Stimulated activated CD8-positive, alpha-beta memory T cell treated with anti-CD3 and anti-CD28 coated beads, Interleukin-2, amount 100 ng/mL, for 1 hour (primary cell): ENCODE measurements around the gene PRKN.
"Not testable (repeated sequence)": the region's sequence is repeated elsewhere in the genome, so short reads cannot be mapped to it uniquely, and the experiment has no call there.

Experiments used
- DNase-seq, 2 donors: peaks; one replicate each; pipeline ENCODE4 v3.0.0-alpha.2; 2020; ENCODE audit warnings: low read depth in 2 of 2

The PRKN gene

DNA sequence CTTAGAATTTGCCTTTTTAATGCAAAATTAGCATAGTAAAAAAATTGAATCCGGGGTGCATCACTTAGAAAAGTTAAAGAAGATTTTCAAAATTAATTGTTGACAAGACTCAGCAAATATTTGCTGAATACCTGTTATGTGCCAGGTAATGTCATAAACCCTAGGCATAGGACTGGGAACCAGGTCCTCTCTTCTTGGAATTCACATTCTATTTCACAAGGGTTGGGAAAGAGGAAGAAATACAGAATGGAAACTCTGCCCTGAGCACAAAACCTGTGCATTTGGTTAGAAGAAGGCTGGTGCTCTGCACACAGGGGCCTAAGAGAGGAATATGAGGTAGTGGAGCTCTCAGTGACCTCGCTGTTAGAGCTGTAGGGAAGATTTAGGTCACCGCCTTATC, 879.9 kb downstream of the PRKN start:
- no peak for DNase-seq

DNA sequence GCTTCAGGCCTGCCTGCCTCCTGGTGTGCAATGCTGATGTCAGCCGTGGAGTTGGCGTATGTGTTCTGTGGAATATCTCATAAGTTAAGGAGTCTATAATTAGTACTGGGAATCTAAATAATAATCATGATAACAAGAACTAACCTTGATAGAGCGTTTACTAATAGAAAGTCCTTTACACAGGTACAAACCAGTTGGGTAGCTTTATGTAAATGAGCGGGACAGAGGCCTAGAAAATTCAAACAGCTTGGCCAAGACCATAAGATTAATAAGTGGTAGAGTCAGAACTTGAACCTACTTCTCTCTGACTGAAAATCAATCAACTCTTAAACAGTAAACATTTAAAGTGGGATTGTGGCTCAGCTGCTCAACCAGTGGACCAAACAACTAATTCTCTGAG, 882.8 kb downstream of the PRKN start:
- no peak for DNase-seq

DNA sequence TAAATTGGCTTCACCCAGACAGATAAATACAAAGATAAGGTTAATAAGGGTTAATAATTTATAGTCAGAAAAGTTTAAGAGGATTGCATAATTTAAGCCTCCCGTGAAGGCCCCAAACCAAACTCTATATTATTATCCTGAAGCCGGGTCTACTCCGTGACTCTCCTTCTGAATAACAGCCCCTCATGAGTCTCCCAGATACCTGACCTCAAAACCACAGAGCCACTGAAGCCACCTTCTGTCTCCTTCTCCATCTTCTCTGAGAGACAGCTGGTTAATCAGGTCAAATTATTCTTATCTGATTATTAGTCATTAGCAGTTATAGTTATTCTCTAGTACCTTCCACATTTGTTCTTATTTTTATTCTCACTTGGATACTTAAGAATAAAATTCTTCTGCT, 884.5 kb downstream of the PRKN start:
- DNase-seq = no peak

DNA sequence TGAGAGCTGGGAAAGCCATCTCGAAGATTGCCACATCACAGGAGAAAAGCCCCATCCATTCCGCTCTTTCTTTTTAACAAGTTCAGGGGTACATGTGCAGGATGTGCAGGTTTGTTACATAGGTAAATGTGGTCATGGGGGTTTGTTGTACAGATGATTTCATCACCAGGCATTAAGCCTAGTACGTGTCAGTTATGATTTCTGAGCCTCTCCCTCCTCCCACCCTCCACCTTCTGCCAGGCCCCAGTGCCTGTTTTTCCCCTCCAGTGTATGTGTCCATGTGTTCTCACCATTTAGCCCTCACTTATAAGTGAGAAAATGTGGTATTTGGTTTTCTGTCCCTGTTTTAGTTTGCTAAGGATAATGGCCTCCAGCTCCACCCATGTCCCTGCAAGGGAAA, 887.2 kb downstream of the PRKN start:
- no peak for DNase-seq

DNA sequence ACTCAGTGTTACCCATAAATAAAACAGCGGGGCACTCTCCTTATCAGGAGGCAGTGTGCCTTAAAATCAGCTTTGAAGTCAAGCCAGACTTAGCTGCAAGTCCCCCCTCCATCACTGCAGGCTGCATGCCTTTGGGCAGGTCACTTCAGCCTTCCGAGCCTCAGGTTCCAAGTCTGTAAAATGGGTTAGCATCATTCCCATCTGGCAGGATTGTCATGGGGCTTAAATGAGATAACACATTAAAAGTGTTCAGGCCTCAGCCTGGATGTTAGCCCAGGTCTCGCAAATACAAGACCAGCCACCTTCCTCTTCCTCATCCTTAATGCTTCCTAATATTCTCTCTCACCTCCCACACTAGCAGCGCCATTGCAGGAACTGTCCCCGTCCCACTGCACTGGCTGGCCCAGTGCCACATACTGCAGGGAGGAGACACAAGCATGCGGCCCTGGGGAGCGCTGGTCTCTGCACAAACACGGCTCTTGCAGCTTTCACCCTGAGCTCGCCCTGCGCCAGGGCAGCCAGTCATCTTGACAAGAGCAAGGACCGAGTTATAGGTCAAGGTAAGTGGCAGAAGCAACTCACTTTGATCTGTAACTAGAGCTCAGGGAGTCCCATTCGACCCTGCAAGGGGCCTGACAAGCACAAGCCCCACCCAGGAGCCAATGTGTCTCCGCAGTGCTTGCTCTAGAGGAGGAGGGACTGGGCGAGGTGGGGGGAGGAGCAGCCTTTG, 889.1 kb downstream of the PRKN start:
- DNase-seq = no peak

DNA sequence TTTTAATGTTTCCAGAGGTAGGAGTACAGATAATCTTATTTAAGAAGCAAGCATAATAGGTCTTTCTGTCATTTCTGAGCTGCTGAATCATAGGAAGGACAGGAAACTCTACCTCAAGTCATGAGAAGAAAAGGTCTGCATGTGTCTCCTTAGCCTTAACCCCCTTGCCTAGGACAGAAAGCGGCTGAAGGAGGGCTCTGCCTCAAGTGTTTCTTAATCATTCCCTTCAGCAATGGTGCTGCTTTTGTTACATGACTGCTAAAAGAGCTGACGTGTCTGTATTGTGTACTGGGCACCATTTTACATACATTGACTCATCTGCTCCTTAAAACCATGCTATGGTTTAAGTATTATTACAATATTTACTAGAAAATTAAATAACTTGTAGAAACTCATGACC, 889.7 kb downstream of the PRKN start:
- DNase-seq = no peak

DNA sequence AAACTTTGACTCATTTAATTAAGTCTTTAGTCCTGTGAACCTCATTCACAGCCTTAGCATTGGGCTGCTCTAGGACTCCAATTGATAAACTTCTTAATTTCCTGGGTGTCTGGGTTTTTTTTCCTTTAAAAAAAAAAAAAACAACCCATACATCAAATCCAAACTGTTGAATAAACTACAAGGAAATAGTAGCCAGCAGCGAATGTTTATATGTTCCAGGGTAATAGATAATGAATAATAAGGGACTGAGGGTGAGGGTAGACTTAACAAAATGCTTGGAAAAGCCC, 890.2 kb downstream of the PRKN start:
- DNase-seq = no peak

DNA sequence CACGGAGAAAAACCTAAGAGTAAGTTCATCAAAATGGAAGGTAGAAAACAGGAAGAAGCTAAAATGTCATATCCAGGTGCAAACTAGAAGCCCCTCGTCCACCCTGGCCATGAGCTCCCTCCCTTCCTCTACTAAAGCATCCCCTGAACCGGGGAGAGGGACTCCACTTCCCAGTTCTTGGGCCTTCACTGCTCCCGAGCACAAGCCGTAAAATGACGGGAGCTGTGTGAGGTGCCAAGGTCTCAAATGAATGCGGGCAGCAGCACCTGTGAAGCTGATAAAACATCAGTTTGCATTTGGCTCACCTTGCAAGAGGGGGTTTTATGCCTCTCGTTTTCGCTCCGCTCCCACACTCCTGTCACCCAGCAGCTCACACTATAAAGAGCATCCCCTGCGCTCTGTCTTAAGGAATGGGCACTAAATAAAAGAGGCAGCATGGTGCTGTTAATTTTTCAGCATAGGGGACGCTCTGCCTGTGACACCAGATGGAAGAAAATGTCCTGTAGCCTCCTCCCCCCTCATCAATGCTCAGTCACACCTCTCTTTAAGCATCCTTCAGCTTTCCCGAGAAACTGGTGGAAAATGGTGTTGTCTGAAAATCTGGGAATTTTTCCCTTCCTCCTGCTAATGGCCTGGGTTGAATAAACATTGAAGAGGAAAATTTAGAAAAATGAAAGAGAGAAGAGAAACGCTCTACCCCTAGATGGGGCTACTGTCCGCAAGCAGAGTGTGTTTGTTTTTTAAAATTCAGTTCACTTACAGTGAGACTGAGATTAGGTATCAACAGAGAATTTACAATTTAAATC, 890.7 kb downstream of the PRKN start:
- DNase-seq = no peak

DNA sequence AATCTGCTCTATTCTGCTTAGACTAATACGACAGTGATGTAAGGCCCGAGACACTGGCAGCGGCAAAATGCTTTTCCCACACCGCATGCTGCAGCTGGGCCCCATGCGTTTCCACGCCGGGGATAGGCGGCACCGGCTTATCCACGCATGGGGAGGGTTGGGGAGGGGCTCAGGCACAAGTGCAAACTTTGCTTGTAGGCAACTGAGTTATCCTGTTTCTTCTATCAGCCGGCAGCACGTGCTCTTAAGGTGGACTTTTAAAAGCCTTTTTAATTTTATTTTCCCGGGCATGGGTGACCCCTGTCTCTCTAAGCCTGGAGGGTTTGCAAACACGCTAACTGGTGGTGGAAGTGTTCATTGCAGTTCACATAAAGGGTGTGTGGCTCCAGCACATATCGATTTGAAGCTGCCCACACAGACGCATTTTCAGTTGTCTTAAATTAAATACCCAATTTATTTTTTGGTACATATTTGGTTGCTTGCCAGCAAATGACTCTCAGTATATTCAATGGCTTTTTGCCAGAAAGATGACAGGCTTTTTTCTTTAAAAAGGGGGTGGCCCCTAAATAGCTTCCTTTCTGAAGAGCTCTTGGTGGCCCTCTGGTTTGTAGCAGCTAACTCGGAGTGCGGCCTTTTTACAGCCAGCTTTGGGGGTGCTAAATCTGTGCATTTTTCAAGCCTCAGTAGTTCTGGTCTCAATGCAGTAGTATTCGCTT, 891.9 kb downstream of the PRKN start:
- DNase-seq = no peak

DNA sequence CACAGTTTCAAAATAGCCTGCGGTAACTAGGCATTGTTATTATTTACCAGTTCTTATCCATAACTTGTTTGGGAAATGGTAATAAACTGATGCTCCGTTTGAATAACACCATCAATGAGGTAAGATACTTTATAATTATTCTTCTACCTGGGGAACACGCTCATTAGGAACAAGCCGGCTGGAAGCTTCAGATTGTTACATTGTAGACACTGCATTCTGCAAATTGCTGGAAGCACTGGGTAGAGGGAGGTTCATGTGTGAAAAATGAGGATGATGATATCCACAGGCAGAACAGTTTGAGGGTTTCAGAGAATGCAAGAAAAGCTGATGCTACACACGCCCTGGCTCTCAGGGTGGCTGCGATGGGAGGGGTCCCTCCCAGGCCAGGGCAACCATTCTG, 893.1 kb downstream of the PRKN start:
- DNase-seq = no peak

DNA sequence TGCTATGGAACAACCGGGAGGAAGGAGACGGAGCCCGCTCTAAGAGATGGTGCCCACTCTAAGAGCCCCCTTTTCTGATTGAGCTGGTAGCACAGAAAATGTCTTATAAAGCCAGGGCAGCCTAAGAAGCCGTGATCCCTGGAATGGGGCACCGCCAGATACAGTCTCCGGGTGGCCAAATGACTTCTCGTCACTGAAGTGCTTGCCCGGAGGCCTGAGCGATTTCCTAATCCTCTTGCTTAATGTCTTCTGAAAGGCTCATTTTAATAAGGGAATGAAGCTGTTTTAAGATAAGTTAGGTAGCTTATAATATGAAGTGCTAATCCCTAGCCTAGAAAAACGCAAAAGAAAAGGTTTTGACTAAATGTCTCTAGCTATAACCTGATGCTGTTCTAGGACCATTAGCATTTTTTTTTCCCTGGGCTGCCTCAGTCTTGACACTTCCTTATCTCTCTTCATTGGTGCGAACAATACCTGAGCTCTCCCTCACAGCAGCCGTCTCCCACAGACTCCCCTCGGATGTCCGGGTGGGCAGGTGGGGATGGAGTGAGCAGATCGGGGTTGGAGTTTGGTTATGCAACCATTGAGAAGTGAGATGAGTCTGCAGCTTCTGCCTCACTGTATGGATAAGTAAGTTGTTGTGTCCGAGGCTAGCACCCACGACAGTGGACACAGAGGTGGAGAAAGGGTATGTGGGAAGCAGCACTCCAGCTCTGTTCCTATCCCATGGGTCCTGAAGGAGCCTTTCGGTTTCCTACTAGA, 894.3 kb downstream of the PRKN start:
- no peak for DNase-seq

DNA sequence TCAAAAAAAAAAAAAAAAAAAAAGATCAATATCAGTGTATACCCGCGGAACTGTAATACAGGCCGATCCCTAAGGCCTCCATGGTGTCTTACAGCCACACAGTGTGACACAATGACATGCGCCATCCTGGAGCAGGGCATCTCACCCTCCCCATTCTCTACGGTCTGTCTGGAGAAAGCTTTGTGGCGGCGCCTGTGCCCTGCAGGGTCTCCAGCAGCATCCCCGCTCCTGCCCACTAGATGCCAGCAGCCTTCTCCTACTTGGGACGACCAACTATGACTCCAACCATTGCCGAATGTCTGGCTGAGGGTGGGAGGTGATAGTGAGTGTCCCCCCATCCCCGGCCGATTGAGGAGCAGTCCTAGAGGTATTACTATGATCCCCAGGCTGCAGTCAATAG, 894.9 kb downstream of the PRKN start:
- no peak for DNase-seq

DNA sequence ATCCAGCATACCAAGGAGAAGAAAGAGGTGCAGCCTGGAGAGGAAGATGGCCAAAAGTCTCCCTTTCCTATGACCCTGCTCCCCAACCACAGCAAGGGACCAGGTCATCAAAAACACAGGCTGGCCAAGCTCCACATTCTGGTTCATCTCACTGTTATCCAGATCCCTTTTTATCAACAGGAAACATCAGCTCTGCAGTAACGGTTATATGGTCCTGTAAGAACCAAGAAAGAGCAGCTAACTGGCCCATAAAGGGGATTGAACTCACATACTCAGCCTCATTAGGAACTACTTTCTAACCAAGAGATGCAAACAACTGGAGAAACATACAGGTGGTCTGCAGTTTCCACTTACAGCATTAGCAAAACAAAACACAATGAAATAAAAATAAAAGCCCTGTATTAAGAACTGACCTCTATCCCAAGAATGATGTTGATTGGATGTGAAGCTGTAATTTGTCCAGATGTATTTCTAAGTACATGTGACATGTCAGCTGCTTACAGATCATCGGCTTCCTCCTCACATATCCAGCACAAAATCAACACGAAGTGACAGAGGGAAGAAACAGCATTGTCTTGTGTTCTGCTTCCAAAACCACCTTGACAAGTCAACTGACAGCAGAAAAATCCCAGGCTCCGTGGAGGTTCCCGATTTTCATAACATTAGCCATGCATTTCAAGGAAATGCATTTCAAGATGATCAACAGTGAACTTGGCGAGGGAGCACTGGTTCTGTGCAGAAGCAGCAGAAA, 896.5 kb downstream of the PRKN start:
- DNase-seq = no peak

DNA sequence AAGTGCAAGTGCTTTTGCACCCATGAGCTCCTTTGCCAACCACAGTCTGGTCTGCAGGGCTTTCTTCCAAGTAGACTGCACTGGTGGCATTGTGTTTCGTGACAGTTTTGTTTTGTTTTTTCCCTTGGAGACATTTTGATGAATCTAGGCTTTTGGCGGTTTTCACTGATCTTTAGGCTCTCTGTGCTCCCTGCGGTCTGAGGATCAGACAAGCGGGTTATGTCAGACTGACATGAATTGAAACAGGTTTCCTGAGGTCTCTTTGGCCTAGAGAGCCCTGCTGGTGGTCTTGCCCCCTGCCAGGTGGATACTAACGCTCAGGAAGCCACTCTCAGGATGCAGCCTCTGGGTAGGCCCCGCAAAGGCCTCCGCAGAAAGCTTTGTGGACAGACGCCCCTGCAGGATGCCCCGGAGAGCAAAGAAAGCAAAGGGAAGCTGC, 898.3 kb downstream of the PRKN start:
- no peak for DNase-seq

DNA sequence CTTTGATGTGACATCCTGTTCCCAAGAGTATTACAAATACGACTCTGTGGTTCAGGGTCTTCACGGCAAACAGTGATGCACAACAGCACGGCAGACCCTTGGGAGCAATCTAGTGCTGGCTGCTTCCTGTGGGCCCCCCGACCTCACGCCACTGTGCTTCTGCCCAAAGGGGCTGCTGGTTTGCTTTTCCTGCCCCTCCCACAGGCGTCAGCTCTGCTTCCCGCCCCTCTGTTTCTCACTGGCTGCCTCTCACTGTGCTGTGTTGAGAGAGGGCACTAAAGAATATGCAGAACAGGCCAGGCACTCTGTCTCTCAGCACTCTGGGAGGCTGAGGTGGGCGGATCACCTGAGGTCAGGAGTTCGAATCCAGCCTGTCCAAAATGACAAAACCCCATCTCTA, 899.2 kb downstream of the PRKN start:
- no peak for DNase-seq

DNA sequence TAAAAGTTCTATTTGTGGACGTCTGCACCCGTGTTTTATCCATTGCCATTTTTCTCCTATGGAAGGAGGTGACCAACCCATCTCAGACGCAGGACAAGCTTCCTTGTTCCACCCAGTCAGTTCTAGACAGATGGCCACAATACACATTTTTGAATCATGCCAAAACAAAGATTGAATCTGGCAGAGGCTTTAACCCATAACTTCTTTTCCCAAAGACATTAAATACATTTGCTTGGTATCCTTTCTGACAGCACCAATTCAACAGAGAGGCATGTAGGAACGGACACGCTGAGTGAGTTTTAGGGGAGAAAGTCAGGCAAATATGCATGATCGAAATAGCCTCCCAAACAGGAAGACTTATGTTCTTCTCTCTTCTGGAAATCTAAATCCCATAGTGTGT, 901.1 kb downstream of the PRKN start:
- no peak for DNase-seq

DNA sequence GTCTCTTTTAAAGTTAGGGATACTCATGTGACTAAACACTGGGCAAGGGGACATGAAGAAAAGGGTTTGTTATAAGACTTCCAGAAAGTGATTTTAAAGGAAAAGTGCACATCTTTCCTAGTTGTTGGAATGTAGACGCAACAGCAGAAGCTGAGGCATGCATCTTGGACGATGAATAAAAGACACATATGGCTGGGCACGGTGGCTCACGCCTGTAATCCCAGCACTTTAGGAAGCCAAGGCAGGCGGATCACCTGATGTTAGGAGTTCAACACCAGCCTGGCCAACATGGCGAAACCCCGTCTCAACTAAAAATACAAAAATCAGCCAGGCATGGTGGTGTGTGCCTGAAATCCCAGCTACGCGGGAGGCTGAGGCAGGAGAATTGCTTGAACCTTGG, 905.4 kb downstream of the PRKN start:
- DNase-seq = not testable (repeated sequence)

DNA sequence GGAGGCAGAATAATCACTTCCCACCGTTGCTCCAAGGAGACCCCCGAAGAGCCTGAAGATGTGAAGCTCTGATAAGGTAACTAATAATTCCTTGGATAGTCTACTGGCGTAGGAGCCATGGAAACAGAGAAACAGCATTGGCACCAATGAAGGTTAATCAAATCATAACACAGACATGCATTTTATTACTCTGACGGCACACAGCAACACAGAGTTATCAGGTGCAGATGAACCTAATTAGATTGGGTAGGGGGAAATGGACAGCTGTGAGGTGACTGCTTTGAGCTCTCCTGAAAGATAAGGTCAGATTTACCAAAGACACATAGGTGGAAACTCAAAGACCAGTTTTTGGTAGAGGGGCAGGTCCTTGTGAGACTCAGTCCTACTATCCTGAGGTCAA, 909.7 kb downstream of the PRKN start:
- DNase-seq = no peak

DNA sequence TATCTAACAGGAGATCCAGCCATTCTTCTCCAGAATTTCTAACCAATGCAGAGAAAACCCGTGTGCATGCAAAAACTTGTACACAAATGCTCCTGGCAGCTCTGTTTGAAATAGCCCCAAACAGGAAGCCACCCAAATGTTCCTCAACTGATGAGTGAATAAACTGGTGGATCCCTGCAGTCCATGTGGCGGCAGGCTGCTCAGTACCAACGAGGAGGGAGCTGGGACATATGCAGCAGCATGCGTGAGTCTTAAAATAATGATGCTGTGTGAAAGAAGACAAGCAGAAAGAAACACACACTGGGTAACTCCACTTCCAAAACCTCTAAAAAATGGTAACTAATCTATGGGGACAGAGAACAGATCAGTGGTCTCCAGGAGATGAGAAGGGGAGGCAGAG, 911.6 kb downstream of the PRKN start:
- DNase-seq = no peak

DNA sequence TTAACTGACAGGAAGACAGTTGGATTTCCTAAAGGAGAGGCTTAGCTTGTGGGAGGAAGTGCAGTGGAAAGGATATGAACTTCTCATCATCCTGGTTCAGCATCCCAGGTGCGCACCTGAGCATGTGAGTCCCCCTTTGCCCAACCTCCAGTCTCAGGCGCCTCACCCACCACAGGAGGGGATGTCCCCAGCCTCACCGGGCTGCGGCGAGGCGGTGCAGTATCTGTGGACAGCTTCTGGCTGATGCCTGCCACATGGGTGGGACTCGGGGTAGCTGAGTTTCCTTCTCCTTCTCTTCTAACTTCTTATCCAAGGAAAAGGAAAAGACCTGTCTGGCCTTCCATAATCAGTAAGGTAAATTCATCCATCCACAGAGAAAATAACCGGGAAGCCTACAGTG, 914.4 kb downstream of the PRKN start:
- no peak for DNase-seq

DNA sequence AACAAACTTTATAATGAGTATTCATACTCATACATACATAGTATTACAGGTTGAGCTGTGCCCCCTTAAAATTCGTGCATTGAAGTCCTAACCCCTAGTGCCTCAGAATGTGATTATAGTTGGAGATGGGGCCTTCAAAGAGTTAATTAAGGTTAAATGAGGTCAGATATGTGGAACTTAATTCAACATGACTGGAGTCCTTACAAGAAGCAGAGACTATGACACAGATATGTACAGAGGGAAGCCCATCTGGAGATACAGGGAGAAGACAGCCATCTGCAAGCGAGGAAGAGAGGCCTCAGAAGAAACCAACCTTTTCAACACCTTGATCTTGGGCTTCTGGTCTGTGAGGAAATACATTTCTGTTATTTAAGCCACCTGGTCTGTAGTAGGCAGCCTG, 917.6 kb downstream of the PRKN start:
- no peak for DNase-seq

DNA sequence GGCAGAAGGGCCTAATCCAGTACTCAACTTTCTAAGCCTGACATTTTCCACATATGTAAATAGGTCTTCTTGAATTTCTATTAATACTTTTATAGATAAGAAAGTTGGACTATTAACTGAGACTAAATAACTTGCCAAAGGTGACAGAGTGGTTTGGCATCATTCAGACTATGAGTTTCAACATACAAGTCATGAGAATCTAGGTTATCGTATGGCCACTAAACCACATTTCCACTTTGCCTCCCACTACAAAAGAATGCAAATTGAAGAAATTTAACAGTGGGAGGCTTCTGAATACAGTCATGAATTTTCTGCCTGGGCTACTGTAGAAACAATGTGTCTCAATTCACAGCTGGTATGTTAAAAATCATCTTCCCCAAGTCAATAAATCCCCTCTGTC, 922.7 kb downstream of the PRKN start:
- no peak for DNase-seq
